Measurements from ENCODE around the gene RTF2.

GRCh38 chr20:56522311-56522710 is 53.9 kb downstream of the RTF2 start:
- no peak for TF ChIP-seq CTCF (IDR thresholded peaks at IDR 0.05)
- TF ChIP-seq EP300 (IDR thresholded peaks at IDR 0.05) = no peak
- TF ChIP-seq POLR2A (IDR thresholded peaks at IDR 0.05) = no peak

Measured in tibial nerve (tissue), 4 donors.